22Rv1 (cell line): Measurements from ENCODE around the gene THRB.

ENCODE experiments used
- CTCF ChIP-seq: fragments of 450-650 bp; IDR thresholded peaks from 2 replicates; pipeline ENCODE4 v1.5.1; 2017; ENCODE audit warnings: mild to moderate bottlenecking
- ZFX ChIP-seq: fragments of 450-650 bp; IDR thresholded peaks from 2 replicates; pipeline ENCODE4 v1.6.1; 2017; ENCODE audit warnings: antibody characterized with exemption, borderline replicate concordance

GRCh38 chr3:24263069-24263668, 231.5 kb downstream of the THRB start:
- TF ChIP-seq CTCF (no peak), ZFX (no peak)
